Breast epithelium (tissue), 3 donors: ENCODE measurements around the gene FAM98B. TPM values are rescaled to one million over a fixed set of nuclear protein-coding genes. Genes with fewer than 3 reads are reported as not detected.

Source experiments
- total RNA-seq, 3 donors: library from RNA; depleted of rRNA; stranded (reverse); fragments of >200 nt; gene quantifications; one replicate each; pipeline ENCODE4 v1.1.0, GENCODE V29; 2016

FAM98B gene
- total RNA-seq, 3 donors from 2014 or later = 12.0 to 14.6 (median 13.4) TPM

Other genes with a start within 250 kb of the FAM98B start
- gene SPRED1, start 201.3 kb upstream of the FAM98B start, total RNA-seq = 10 to 100 TPM; 18.4 to 28.1 (median 22.3) TPM
- 1 to 10 TPM in 2 of 3 donors, under 1 TPM in 1; 0.96 to 4.8 (median 1.3) TPM for gene RASGRP1, start 110.7 kb downstream of the FAM98B start, total RNA-seq